HG03432 (cell line): ENCODE data around the gene ARFIP1.
"Not testable (repeated sequence)": the region's sequence is repeated elsewhere in the genome, so short reads cannot be mapped to it uniquely, and the experiment has no call there.

ENCODE experiments used
- ATAC-seq: cut with Tn5 transposase; IDR thresholded peaks from one replicate; pipeline ENCODE4 v1.9.1; 2021; ENCODE audit warnings: mild to moderate bottlenecking, moderate library complexity; ENCODE audit not compliant: unreplicated experiment

Gene ARFIP1

GRCh38 chr4:152836936-152837335 is 57.2 kb downstream of the ARFIP1 start:
- no peak for ATAC-seq

- not testable (repeated sequence) for ATAC-seq
Observed at GRCh38 chr4:152839729-152840128, 60.0 kb downstream of the ARFIP1 start.

GRCh38 chr4:152843481-152844090 is 63.8 kb downstream of the ARFIP1 start:
- ATAC-seq = no peak

GRCh38 chr4:152847376-152847775 is 67.6 kb downstream of the ARFIP1 start:
- ATAC-seq = no peak

- no peak for ATAC-seq
Observed at GRCh38 chr4:152848508-152848907, 68.8 kb downstream of the ARFIP1 start.

- ATAC-seq = no peak
Observed at GRCh38 chr4:152849350-152849749, 69.6 kb downstream of the ARFIP1 start.

- ATAC-seq = peak; percentile 64
Observed at GRCh38 chr4:152850377-152850776, 70.6 kb downstream of the ARFIP1 start.

GRCh38 chr4:152851226-152851625 is 71.5 kb downstream of the ARFIP1 start:
- ATAC-seq = no peak

- ATAC-seq = no peak
Observed at GRCh38 chr4:152853293-152853692, 73.5 kb downstream of the ARFIP1 start.

GRCh38 chr4:152854016-152854415 is 74.3 kb downstream of the ARFIP1 start:
- not testable (repeated sequence) for ATAC-seq

GRCh38 chr4:152856960-152857359 is 77.2 kb downstream of the ARFIP1 start:
- ATAC-seq = no peak

- ATAC-seq = no peak
Observed at GRCh38 chr4:152858934-152859333, 79.2 kb downstream of the ARFIP1 start.

- no peak for ATAC-seq
Observed at GRCh38 chr4:152860046-152860445, 80.3 kb downstream of the ARFIP1 start.

- ATAC-seq = no peak
Observed at GRCh38 chr4:152862608-152863007, 82.9 kb downstream of the ARFIP1 start.

- ATAC-seq = no peak
Observed at GRCh38 chr4:152864361-152864760, 84.6 kb downstream of the ARFIP1 start.

GRCh38 chr4:152866432-152866993 is 86.8 kb downstream of the ARFIP1 start:
- not testable (repeated sequence) for ATAC-seq

GRCh38 chr4:152870606-152871005 is 90.9 kb downstream of the ARFIP1 start:
- no peak for ATAC-seq

- no peak for ATAC-seq
Observed at GRCh38 chr4:152875261-152875660, 95.5 kb downstream of the ARFIP1 start.

- no peak for ATAC-seq
Observed at GRCh38 chr4:152877868-152878267, 98.1 kb downstream of the ARFIP1 start.

GRCh38 chr4:152880263-152880662 is 100.5 kb downstream of the ARFIP1 start:
- ATAC-seq = no peak

GRCh38 chr4:152881974-152882373 is 102.2 kb downstream of the ARFIP1 start:
- ATAC-seq = no peak

GRCh38 chr4:152885185-152885584 is 105.4 kb downstream of the ARFIP1 start:
- no peak for ATAC-seq

GRCh38 chr4:152886201-152886600 is 106.4 kb downstream of the ARFIP1 start:
- ATAC-seq = no peak
